CD4-positive, alpha-beta T cell treated with Interleukin-15 for 1 hour (primary cell): ENCODE data around the gene P3H3.
A peak's percentile ranks its signal among the peaks of the same experiment; 100 is the strongest.

Source experiments
- DNase-seq: peaks from one replicate; pipeline ENCODE4 v3.0.0-alpha.2; 2020

P3H3 gene

GRCh38 chr12:6809056-6809455 lies 19.2 kb upstream of the P3H3 start:
- DNase-seq = no peak

GRCh38 chr12:6810758-6811157 lies 17.4 kb upstream of the P3H3 start:
- no peak for DNase-seq

GRCh38 chr12:6813363-6813762 lies 14.8 kb upstream of the P3H3 start:
- no peak for DNase-seq

- DNase-seq = no peak
These were observed 11.6 kb upstream of the P3H3 start for GRCh38 chr12:6816598-6816997.

GRCh38 chr12:6817098-6817497 lies 11.1 kb upstream of the P3H3 start:
- DNase-seq = no peak

- no peak for DNase-seq
These were observed 10.5 kb upstream of the P3H3 start for GRCh38 chr12:6817662-6818157.

GRCh38 chr12:6818222-6818621 lies 10.0 kb upstream of the P3H3 start:
- DNase-seq = no peak

GRCh38 chr12:6818645-6819044 lies 9.6 kb upstream of the P3H3 start:
- DNase-seq = no peak

- no peak for DNase-seq
These were observed 8.8 kb upstream of the P3H3 start for GRCh38 chr12:6819106-6820030.

GRCh38 chr12:6820166-6820565 lies 8.0 kb upstream of the P3H3 start:
- DNase-seq = no peak

- DNase-seq = no peak
These were observed 6.4 kb upstream of the P3H3 start, which contains the start of gene GPR162 for GRCh38 chr12:6821591-6822425. GPR162 (plus strand) TSS chr12:6821821; CDS start chr12:6823899, 2,078 bp downstream.

- no peak for DNase-seq
These were observed 5.6 kb upstream of the P3H3 start for GRCh38 chr12:6822426-6823135.

GRCh38 chr12:6823182-6824084 lies 4.8 kb upstream of the P3H3 start:
- DNase-seq = no peak

- DNase-seq = no peak
These were observed 4.0 kb upstream of the P3H3 start for GRCh38 chr12:6824085-6824775.

- DNase-seq = no peak
These were observed 3.3 kb upstream of the P3H3 start for GRCh38 chr12:6824901-6825381.

GRCh38 chr12:6825398-6826124 lies 2.6 kb upstream of the P3H3 start:
- peak; percentile 74 for DNase-seq

GRCh38 chr12:6826125-6826733 lies 2.0 kb upstream of the P3H3 start:
- no peak for DNase-seq

GRCh38 chr12:6826734-6827436 lies 1.3 kb upstream of the P3H3 start:
- no peak for DNase-seq

- peak; percentile 38 for DNase-seq
These were observed 733 bp upstream of the P3H3 start for GRCh38 chr12:6827437-6827911.
